H9 (cell line): ENCODE measurements around the gene VCPKMT. TPM values are rescaled to one million over a fixed set of nuclear protein-coding genes. Genes with fewer than 3 reads are reported as not detected.

ENCODE experiments used
- DNase-seq: peaks from one replicate; pipeline ENCODE4 v3.0.0-alpha.2; 2017
- H2AFZ ChIP-seq: one replicate; pipeline ENCODE4 v1.6.1; 2013; ENCODE audit warnings: mild to moderate bottlenecking, low read length, control low read depth, moderate library complexity
- H2AK5ac ChIP-seq: 2 replicates; pipeline ENCODE4 v1.6.1; 2013; ENCODE audit warnings: low read length, control low read depth, mixed read lengths; ENCODE audit not compliant: insufficient read length
- H2BK120ac ChIP-seq: one replicate; pipeline ENCODE4 v1.6.1; 2013; ENCODE audit warnings: low read depth, mild to moderate bottlenecking, low read length, control low read depth, inconsistent platforms; ENCODE audit not compliant: poor library complexity, severe bottlenecking
- H2BK12ac ChIP-seq: 2 replicates; pipeline ENCODE4 v1.6.1; 2013; ENCODE audit warnings: low read length, control low read depth, mixed read lengths, low read depth; ENCODE audit not compliant: insufficient read length
- H2BK15ac ChIP-seq: 2 replicates; pipeline ENCODE4 v1.6.1; 2013; ENCODE audit warnings: low read depth, low read length, control low read depth
- H2BK20ac ChIP-seq: one replicate; pipeline ENCODE4 v1.6.1; 2013; ENCODE audit warnings: low read depth, mild to moderate bottlenecking, low read length, control low read depth, inconsistent platforms; ENCODE audit not compliant: poor library complexity, severe bottlenecking
- H2BK5ac ChIP-seq: 2 replicates; pipeline ENCODE4 v1.6.1; 2013; ENCODE audit warnings: low read length, control low read depth, mixed read lengths; ENCODE audit not compliant: insufficient read length
- H3K14ac ChIP-seq: 2 replicates; pipeline ENCODE4 v1.6.1; 2013; ENCODE audit warnings: low read length, control low read depth; ENCODE audit not compliant: insufficient read depth
- H3K18ac ChIP-seq: 2 replicates; pipeline ENCODE4 v1.6.1; 2013; ENCODE audit warnings: low read depth, mild to moderate bottlenecking, mixed read lengths, low read length, control low read depth; ENCODE audit not compliant: insufficient read length
- H3K23ac ChIP-seq: 2 replicates; pipeline ENCODE4 v1.6.1; 2013; ENCODE audit warnings: low read length, control low read depth, mixed read lengths, low read depth; ENCODE audit not compliant: insufficient read length
- H3K23me2 ChIP-seq: 2 replicates; pipeline ENCODE4 v1.6.1; 2013; ENCODE audit warnings: low read depth, mild to moderate bottlenecking, mixed read lengths, low read length, control low read depth; ENCODE audit not compliant: insufficient read length, poor library complexity, severe bottlenecking
- H3K27ac ChIP-seq: 2 replicates; pipeline ENCODE4 v1.5.1; 2013; ENCODE audit warnings: low read length, control low read depth, mixed read lengths, low read depth; ENCODE audit not compliant: insufficient read length
- H3K27me3 ChIP-seq: 2 replicates; pipeline ENCODE4 v1.6.1; 2013; ENCODE audit warnings: low read length, control low read depth, inconsistent platforms; ENCODE audit not compliant: insufficient read depth
- H3K4ac ChIP-seq: 2 replicates; pipeline ENCODE4 v1.6.1; 2013; ENCODE audit warnings: low read depth, mild to moderate bottlenecking, control low read depth, inconsistent platforms, low read length, moderate library complexity
- H3K4me1 ChIP-seq: 2 replicates; pipeline ENCODE4 v1.6.1; 2013; ENCODE audit warnings: low read length, control low read depth, inconsistent platforms; ENCODE audit not compliant: insufficient read depth
- H3K4me2 ChIP-seq: 2 replicates; pipeline ENCODE4 v1.6.1; 2013; ENCODE audit warnings: low read length, control low read depth, mixed read lengths; ENCODE audit not compliant: insufficient read length, insufficient read depth
- H3K56ac ChIP-seq: 2 replicates; pipeline ENCODE4 v1.6.1; 2013; ENCODE audit warnings: low read depth, mild to moderate bottlenecking, mixed read lengths, low read length, control low read depth; ENCODE audit not compliant: insufficient read length
- H3K79me1 ChIP-seq: 2 replicates; pipeline ENCODE4 v1.6.1; 2013; ENCODE audit warnings: low read depth, mild to moderate bottlenecking, moderate library complexity, low read length, control low read depth, inconsistent platforms; ENCODE audit not compliant: insufficient read depth, poor library complexity, severe bottlenecking
- H3K79me2 ChIP-seq: 2 replicates; pipeline ENCODE4 v1.6.1; 2013; ENCODE audit warnings: low read length, control low read depth, inconsistent platforms; ENCODE audit not compliant: insufficient read depth
- H3K9ac ChIP-seq: 2 replicates; pipeline ENCODE4 v1.6.1; 2013; ENCODE audit warnings: low read length, control low read depth, mixed read lengths; ENCODE audit not compliant: insufficient read length; ENCODE audit errors: extremely low read depth
- H3K9me3 ChIP-seq: one replicate; pipeline ENCODE4 v1.6.1; 2013; ENCODE audit warnings: low read depth, low read length, inconsistent platforms; ENCODE audit not compliant: control insufficient read depth
- H3T11ph ChIP-seq: one replicate; pipeline ENCODE4 v1.6.1; 2013; ENCODE audit warnings: mild to moderate bottlenecking, low read length, control low read depth, inconsistent platforms
- H4K20me1 ChIP-seq: one replicate; pipeline ENCODE4 v1.6.1; 2013; ENCODE audit not compliant: control insufficient read depth, insufficient read length, insufficient read depth
- H4K5ac ChIP-seq: 2 replicates; pipeline ENCODE4 v1.6.1; 2013; ENCODE audit warnings: low read depth, mild to moderate bottlenecking, mixed read lengths, low read length, control low read depth; ENCODE audit not compliant: insufficient read length
- H4K8ac ChIP-seq: replicated peaks from 2 replicates; pipeline ENCODE4 v1.6.1; 2013; ENCODE audit warnings: low read length, control low read depth, mixed read lengths, low read depth; ENCODE audit not compliant: insufficient read length
- H4K91ac ChIP-seq: 2 replicates; pipeline ENCODE4 v1.6.1; 2013; ENCODE audit warnings: low read depth, mild to moderate bottlenecking, moderate library complexity, mixed read lengths, low read length, control low read depth; ENCODE audit not compliant: insufficient read length
- H3K27ac Mint-ChIP-seq, 3 experiments: 2 replicates in 2 of 3; 3 replicates in 1 of 3; pipeline ENCODE4 v1.8.0; 2020 to 2021; ENCODE audit warnings: mixed read lengths in 3 of 3, mild to moderate bottlenecking in 1 of 3, moderate library complexity in 1 of 3
- H3K27me3 Mint-ChIP-seq: 2 replicates; pipeline ENCODE4 v1.8.0; 2021; ENCODE audit warnings: low read depth, mild to moderate bottlenecking, moderate library complexity, mixed read lengths
- H3K36me3 Mint-ChIP-seq, 3 experiments: 2 replicates in 2 of 3; 3 replicates in 1 of 3; pipeline ENCODE4 v1.8.0; 2020 to 2021; ENCODE audit warnings: low read depth in 3 of 3, mixed read lengths in 3 of 3; ENCODE audit not compliant: insufficient read depth in 1 of 3
- H3K4me1 Mint-ChIP-seq, 2 experiments: 2 replicates each; pipeline ENCODE4 v1.8.0; 2020; ENCODE audit warnings: mixed read lengths in 2 of 2
- H3K4me3 Mint-ChIP-seq, 2 experiments: 2 replicates in 1 of 2; 3 replicates in 1 of 2; pipeline ENCODE4 v1.8.0; 2020 to 2021; ENCODE audit warnings: mild to moderate bottlenecking in 2 of 2, mixed read lengths in 2 of 2, moderate library complexity in 1 of 2
- H3K9me3 Mint-ChIP-seq, 2 experiments: 2 replicates in 1 of 2; 3 replicates in 1 of 2; pipeline ENCODE4 v1.8.0; 2020; ENCODE audit warnings: mild to moderate bottlenecking in 2 of 2, mixed read lengths in 2 of 2, moderate library complexity in 1 of 2
- WGBS: extraction: QIAGEN DNeasy Blood & Tissue Kit; methylation state at CpG from one replicate; pipeline ENCODE4 v1.1.7; 2013; ENCODE audit warnings: missing lambda C conversion rate, low lambda C conversion rate, mixed read lengths; ENCODE audit not compliant: insufficient read length; ENCODE audit errors: extremely low coverage; 5-methylcytosine and 5-hydroxymethylcytosine counted together
- total RNA-seq: library from RNA; stranded (reverse); gene quantifications from 2 replicates; pipeline ENCODE4 v1.2.1, GENCODE V29; 2021
- TF ChIP-seq, protein P1 (sequence below): fragments of 200-600 bp; sonication (generic); conservative IDR thresholded peaks from 3 replicates; pipeline ENCODE4 v1.8.0; 2021; ENCODE audit warnings: antibody characterized with exemption, mild to moderate bottlenecking

VCPKMT gene
- total RNA-seq, 1 experiment from 2014 or later, result 13.7 TPM

DNA sequence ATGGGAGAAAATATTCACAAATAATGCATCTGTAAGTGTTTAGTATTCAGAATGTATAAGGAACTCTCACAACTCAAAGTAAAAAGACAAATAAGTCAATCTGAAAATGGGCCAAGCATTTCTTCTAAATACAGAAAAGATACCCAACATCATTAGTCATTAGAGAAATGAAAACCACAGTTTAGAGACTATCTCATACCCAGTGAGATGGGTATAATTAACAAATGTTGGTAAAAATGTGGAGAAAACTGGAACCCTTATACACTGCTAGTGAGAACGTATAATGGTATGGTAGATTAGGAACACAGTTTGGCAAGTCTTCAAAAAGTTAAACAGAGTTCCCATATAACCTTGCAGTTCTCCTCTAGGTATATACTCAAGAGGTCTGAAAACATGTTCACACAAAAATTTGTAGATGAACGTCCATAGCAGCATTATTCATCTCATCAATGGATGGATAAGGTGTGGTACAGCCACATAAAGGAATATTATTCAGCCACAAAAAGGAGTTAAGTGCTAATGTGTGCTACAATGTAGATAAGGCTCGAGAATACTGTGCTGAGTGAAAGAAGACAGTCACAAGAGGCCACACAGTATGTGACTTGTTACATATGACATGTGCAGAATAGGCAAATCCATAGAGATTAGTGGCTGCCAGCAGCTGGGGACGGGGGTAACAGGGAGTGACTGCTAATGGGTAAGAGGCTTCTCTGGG, 5.9 kb downstream of the VCPKMT start:
- Histone ChIP-seq H3K23ac (no peak overlapping the region), H3K56ac (no peak overlapping the region)

More for the DNA sequence above, 5.9 kb downstream of the VCPKMT start:
- Mint-ChIP-seq H3K4me1 (peaks cover 8 to 16% of the 10 kb centered on the region in 2 experiments), H3K27ac (no peak overlapping the region), H3K27me3 (no peaks in the 10 kb centered on the region; the same call in 1 of the 2 replicates), H3K36me3 (peaks cover 29 to 72% (median 61%) of the 10 kb centered on the region in 3 experiments), H3K9me3 (no peaks in the 10 kb centered on the region), H3K4me3 (no peak overlapping the region)
- WGBS, result no CpG with 5 or more reads among the region's 4 CpGs
- no peaks in the 10 kb centered on the region for H3K79me1 ChIP-seq
- no peak overlapping the region for H3K9ac ChIP-seq
- H3K79me2 ChIP-seq, result peaks cover under 1% of the 10 kb centered on the region; the same call in 1 of the 2 replicates
- H2BK20ac ChIP-seq, result no peak overlapping the region
- no peaks in the 10 kb centered on the region for H3K27me3 ChIP-seq
- no peak overlapping the region for H2BK5ac ChIP-seq
- no peak overlapping the region for H3K4ac ChIP-seq
- no peaks in the 10 kb centered on the region for H3K23me2 ChIP-seq
- H4K91ac ChIP-seq, result no peak overlapping the region
- H3K9me3 ChIP-seq, result no peaks in the 10 kb centered on the region
- no peak overlapping the region for H2BK15ac ChIP-seq
- no peak overlapping the region for H3K14ac ChIP-seq
- no peak overlapping the region for H2BK12ac ChIP-seq
- no peak overlapping the region for H3T11ph ChIP-seq
- H2AFZ ChIP-seq, result no peak overlapping the region
- no peak overlapping the region for H4K8ac ChIP-seq
- no peak overlapping the region for H2AK5ac ChIP-seq
- H2BK120ac ChIP-seq, result no peak overlapping the region
- H3K4me1 ChIP-seq, result no peaks in the 10 kb centered on the region; the same call in 1 of the 2 replicates
- no peak overlapping the region for H3K27ac ChIP-seq
- DNase-seq, result no peak
- TF ChIP-seq, protein P1, sequence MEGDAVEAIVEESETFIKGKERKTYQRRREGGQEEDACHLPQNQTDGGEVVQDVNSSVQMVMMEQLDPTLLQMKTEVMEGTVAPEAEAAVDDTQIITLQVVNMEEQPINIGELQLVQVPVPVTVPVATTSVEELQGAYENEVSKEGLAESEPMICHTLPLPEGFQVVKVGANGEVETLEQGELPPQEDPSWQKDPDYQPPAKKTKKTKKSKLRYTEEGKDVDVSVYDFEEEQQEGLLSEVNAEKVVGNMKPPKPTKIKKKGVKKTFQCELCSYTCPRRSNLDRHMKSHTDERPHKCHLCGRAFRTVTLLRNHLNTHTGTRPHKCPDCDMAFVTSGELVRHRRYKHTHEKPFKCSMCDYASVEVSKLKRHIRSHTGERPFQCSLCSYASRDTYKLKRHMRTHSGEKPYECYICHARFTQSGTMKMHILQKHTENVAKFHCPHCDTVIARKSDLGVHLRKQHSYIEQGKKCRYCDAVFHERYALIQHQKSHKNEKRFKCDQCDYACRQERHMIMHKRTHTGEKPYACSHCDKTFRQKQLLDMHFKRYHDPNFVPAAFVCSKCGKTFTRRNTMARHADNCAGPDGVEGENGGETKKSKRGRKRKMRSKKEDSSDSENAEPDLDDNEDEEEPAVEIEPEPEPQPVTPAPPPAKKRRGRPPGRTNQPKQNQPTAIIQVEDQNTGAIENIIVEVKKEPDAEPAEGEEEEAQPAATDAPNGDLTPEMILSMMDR, result no peak
- no peak overlapping the region for H3K4me2 ChIP-seq
- H4K5ac ChIP-seq, result no peak overlapping the region
- H4K20me1 ChIP-seq, result no peaks in the 10 kb centered on the region
- no peak overlapping the region for H3K18ac ChIP-seq
